ENCODE results near the gene HDAC3. TPM values are rescaled to one million over a fixed set of nuclear protein-coding genes. Genes with fewer than 3 reads are reported as not detected.

Gene HDAC3
- polyA plus RNA-seq, 1 experiment = 78.3 TPM

DNA sequence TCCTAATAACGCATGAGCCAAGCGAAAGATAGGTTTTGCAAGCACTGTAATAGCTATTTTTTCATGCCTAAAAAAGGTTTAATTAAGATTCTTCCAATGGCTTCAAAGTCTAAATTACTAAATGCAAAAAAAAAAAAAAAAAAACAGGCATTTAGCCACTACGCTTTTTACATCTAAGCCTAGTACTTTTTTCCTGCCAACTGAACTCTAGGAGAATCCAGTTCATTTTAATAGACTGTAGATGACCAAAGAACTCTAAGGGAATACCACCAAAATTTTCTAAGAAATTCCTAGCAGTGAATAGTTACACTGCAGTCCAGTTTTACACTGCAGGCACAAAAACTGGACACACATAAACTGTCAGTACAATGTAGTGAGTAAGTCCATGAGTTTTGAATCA lies 27.6 kb downstream of the HDAC3 start:
- Histone ChIP-seq H3K9me3 (ENCODE audit: control insufficient read depth, insufficient read depth, low read length) (no peaks in the 10 kb centered on the region), H3K27ac (ENCODE audit: low read depth, low read length) (no peak overlapping the region), H3K27me3 (ENCODE audit: control insufficient read depth, insufficient read depth, low read length) (no peaks in the 10 kb centered on the region), H3K4me3 (ENCODE audit: low read depth, low read length) (no peak overlapping the region)
- CTCF ChIA-PET = interaction anchor here (0.5 to 19.3 kb wide), 5 partner anchors 9 to 42 kb away, joined by 3 to 465 read pairs (median 3); partner anchors contain the start of gene DIAPH1
- POLR2A ChIA-PET = interaction anchor here (0.8 to 1.3 kb wide), 2 partner anchors 10 to 28 kb away, joined by 3 read pairs; partner anchors contain the start of genes DIAPH1, HDAC3 and RELL2
- TF ChIP-seq, protein P1, sequence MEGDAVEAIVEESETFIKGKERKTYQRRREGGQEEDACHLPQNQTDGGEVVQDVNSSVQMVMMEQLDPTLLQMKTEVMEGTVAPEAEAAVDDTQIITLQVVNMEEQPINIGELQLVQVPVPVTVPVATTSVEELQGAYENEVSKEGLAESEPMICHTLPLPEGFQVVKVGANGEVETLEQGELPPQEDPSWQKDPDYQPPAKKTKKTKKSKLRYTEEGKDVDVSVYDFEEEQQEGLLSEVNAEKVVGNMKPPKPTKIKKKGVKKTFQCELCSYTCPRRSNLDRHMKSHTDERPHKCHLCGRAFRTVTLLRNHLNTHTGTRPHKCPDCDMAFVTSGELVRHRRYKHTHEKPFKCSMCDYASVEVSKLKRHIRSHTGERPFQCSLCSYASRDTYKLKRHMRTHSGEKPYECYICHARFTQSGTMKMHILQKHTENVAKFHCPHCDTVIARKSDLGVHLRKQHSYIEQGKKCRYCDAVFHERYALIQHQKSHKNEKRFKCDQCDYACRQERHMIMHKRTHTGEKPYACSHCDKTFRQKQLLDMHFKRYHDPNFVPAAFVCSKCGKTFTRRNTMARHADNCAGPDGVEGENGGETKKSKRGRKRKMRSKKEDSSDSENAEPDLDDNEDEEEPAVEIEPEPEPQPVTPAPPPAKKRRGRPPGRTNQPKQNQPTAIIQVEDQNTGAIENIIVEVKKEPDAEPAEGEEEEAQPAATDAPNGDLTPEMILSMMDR (IDR thresholded peaks at IDR 0.05; ENCODE audit: low read depth, low read length) = no peak
- no peak for DNase-seq (ENCODE audit: low read depth, low spot score)

DNA sequence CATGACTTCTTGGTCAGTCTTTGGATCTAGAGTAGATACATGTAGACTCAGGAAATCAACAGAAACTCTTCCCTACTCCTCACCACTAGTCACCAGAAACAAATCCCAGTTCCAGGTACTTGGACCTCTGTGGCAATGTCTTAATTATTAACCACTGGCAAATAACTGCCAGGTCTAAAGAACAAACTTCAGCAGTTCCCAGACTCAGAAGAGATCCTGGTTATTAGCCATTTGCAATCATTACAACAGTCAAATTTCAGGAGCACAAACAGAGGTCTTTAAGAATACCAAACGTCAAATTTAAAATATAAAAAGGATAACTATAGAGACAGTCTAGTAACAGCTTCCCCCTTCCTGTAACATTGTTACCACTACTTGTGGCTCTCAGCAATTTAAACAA lies 28.1 kb downstream of the HDAC3 start:
- CTCF ChIA-PET = interaction anchor here (0.7 to 19.3 kb wide), 4 partner anchors 9 to 41 kb away, joined by 3 to 465 read pairs (median 34); partner anchors contain the start of gene DIAPH1
- Histone ChIP-seq H3K4me3 (ENCODE audit: low read depth, low read length) (no peak overlapping the region), H3K27ac (ENCODE audit: low read depth, low read length) (no peak overlapping the region), H3K27me3 (ENCODE audit: control insufficient read depth, insufficient read depth, low read length) (no peaks in the 10 kb centered on the region), H3K9me3 (ENCODE audit: control insufficient read depth, insufficient read depth, low read length) (no peaks in the 10 kb centered on the region)
- DNase-seq (ENCODE audit: low read depth, low spot score) = no peak
- TF ChIP-seq, protein P1 (IDR thresholded peaks at IDR 0.05; ENCODE audit: low read depth, low read length) = no peak
- POLR2A ChIA-PET = interaction anchor here (0.8 to 1.3 kb wide), 2 partner anchors 10 to 28 kb away, joined by 3 read pairs; partner anchors contain the start of genes DIAPH1, HDAC3 and RELL2

DNA sequence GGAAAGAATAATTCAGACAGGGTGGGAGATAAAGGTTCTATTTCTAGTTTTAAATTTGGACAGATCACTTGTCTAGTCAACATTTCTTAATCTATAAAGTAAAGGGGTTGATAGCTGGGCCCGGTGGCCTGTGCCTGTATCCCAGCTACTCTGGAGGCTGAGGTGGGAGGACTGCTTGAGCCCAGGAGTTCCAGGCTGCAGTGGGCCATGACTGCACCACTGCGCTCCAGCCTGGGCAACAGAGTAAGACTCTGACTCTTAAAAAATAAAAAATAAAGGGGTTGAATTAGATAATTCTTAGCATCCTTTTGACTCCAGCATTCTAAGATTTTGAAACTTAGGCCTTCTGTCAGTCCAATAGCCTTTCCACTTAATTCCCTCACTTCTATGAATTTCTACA lies 28.6 kb downstream of the HDAC3 start:
- CTCF ChIA-PET = interaction anchor here (5.6 to 19.3 kb wide), 2 partner anchors 10 to 16 kb away, joined by 65 to 465 read pairs; partner anchors contain the start of gene DIAPH1
- TF ChIP-seq, protein P1 (IDR thresholded peaks at IDR 0.05; ENCODE audit: low read depth, low read length) = no peak
- no peaks in the 10 kb centered on the region for H3K9me3 ChIP-seq (ENCODE audit: control insufficient read depth, insufficient read depth, low read length)
- DNase-seq (ENCODE audit: low read depth, low spot score) = no peak
- H3K27me3 ChIP-seq (ENCODE audit: control insufficient read depth, insufficient read depth, low read length) = no peaks in the 10 kb centered on the region
- H3K27ac ChIP-seq (ENCODE audit: low read depth, low read length) = no peak overlapping the region
- no peak overlapping the region for H3K4me3 ChIP-seq (ENCODE audit: low read depth, low read length)
- POLR2A ChIA-PET = interaction anchor here (1.3 kb wide), 1 partner anchor 29 kb away, joined by 3 read pairs; the partner anchor contains the start of genes HDAC3 and RELL2

DNA sequence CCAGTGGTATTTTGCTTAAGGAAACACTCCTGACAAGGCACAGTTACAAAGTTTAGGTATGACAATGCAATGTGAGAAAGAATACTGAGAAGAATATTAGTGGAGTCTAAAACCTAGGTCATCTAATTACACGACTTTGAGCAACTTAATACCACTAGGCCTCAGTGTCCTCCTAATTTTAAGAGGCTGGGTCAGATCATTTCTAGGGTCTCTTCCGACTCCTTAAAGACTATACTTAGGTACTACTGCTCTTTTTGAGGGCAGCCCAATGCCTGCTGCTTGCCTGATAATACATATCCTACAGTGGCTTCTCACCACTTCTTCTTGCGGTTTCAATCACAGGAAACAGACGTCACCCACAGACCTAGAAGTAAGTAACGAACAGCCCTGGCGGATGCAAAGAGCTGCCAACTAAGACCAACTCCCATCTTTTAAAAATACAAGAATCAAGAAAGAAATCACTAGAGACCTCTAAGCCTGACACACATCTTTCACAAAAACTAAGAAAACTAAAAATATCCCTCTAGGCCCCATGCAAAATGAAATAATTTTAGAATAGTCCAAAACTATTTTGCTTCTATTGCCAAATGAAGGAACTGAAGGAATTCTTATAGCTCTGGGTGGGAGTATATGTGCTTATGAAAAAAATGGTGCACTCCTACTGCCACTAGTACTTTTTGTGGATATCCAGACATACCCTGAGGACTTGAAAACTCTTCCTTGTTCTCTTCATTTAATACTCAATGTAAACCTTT lies 30.9 kb downstream of the HDAC3 start:
- no peak for DNase-seq (ENCODE audit: low read depth, low spot score)
- Histone ChIP-seq H3K4me3 (ENCODE audit: low read depth, low read length) (no peak overlapping the region), H3K27me3 (ENCODE audit: control insufficient read depth, insufficient read depth, low read length) (no peaks in the 10 kb centered on the region), H3K9me3 (ENCODE audit: control insufficient read depth, insufficient read depth, low read length) (no peaks in the 10 kb centered on the region), H3K27ac (ENCODE audit: low read depth, low read length) (no peak overlapping the region)
- TF ChIP-seq, protein P1 (IDR thresholded peaks at IDR 0.05; ENCODE audit: low read depth, low read length) = no peak
- CTCF ChIA-PET = interaction anchor here (5.6 to 19.3 kb wide), 2 partner anchors 12 to 14 kb away, joined by 65 to 465 read pairs; partner anchors contain the start of gene DIAPH1
- POLR2A ChIA-PET = no interaction called here
